GM23338 (cell line): Measurements from ENCODE around the gene PRR13. TPM values are rescaled to one million over a fixed set of nuclear protein-coding genes. Genes with fewer than 3 reads are reported as not detected.
A peak's percentile ranks its signal among the peaks of the same experiment; 100 is the strongest.

Experiments used
- ATAC-seq: fragments of 200-7000 bp; cut with Tn5 transposase; 3 replicates; pipeline ENCODE4 v1.9.1; 2020
- DNase-seq: peaks from one replicate; pipeline ENCODE4 v3.0.0-alpha.2; 2015; ENCODE audit warnings: low spot score
- H2AFZ ChIP-seq: fragments of 200-600 bp; sonication (generic); 2 replicates; pipeline ENCODE4 v1.8.0; 2016; ENCODE audit warnings: antibody characterized with exemption, mild to moderate bottlenecking, moderate library complexity
- H3F3A ChIP-seq: fragments of 200-600 bp; sonication (generic); replicated peaks from 2 replicates; pipeline ENCODE4 v1.8.0; 2017; ENCODE audit warnings: antibody characterized with exemption, mixed run types, low read depth
- H3K27ac ChIP-seq: fragments of 200-600 bp; sonication (generic); 2 replicates; pipeline ENCODE4 v1.6.1; 2016; ENCODE audit warnings: low read depth
- H3K27me3 ChIP-seq: fragments of 200-600 bp; sonication (generic); 2 replicates; pipeline ENCODE4 v1.8.0; 2016; ENCODE audit warnings: mild to moderate bottlenecking, mixed run types, moderate library complexity; ENCODE audit not compliant: insufficient read depth
- H3K36me3 ChIP-seq: fragments of 200-600 bp; sonication (generic); 2 replicates; pipeline ENCODE4 v1.8.0; 2016; ENCODE audit warnings: mild to moderate bottlenecking; ENCODE audit not compliant: insufficient read depth
- H3K4me1 ChIP-seq: fragments of 200-600 bp; sonication (generic); 2 replicates; pipeline ENCODE4 v1.8.0; 2016; ENCODE audit warnings: mild to moderate bottlenecking, moderate library complexity; ENCODE audit not compliant: insufficient read depth
- H3K4me2 ChIP-seq: fragments of 200-600 bp; sonication (generic); 2 replicates; pipeline ENCODE4 v1.7.1; 2017; ENCODE audit warnings: mixed run types
- H3K4me3 ChIP-seq: fragments of 200-600 bp; sonication (generic); 2 replicates; pipeline ENCODE4 v1.6.1; 2016; ENCODE audit warnings: mixed run types
- H3K79me2 ChIP-seq: fragments of 200-600 bp; sonication (generic); replicated peaks from 2 replicates; pipeline ENCODE4 v1.8.0; 2017; ENCODE audit warnings: mild to moderate bottlenecking; ENCODE audit not compliant: insufficient read depth
- H3K9me2 ChIP-seq: fragments of 200-600 bp; sonication (generic); 2 replicates; pipeline ENCODE4 v1.8.0; 2017; ENCODE audit not compliant: insufficient read depth
- H4K20me1 ChIP-seq: fragments of 200-600 bp; sonication (generic); replicated peaks from 2 replicates; pipeline ENCODE4 v1.8.0; 2017; ENCODE audit warnings: mild to moderate bottlenecking; ENCODE audit not compliant: insufficient read depth
- H3K27ac Mint-ChIP-seq: 2 replicates; pipeline ENCODE4 v1.8.0; 2020; ENCODE audit warnings: inconsistent platforms, mild to moderate bottlenecking, moderate library complexity, mixed read lengths
- H3K27me3 Mint-ChIP-seq: 3 replicates; pipeline ENCODE4 v1.8.0; 2022; ENCODE audit warnings: low read depth, mild to moderate bottlenecking, moderate library complexity, mixed read lengths, inconsistent platforms; ENCODE audit not compliant: insufficient read depth, poor library complexity
- H3K36me3 Mint-ChIP-seq: 3 replicates; pipeline ENCODE4 v1.8.0; 2021; ENCODE audit warnings: low read depth, mild to moderate bottlenecking, inconsistent platforms, moderate library complexity, mixed read lengths
- H3K4me1 Mint-ChIP-seq: 3 replicates; pipeline ENCODE4 v1.8.0; 2020; ENCODE audit warnings: mild to moderate bottlenecking, inconsistent platforms, mixed read lengths
- H3K4me3 Mint-ChIP-seq: 3 replicates; pipeline ENCODE4 v1.8.0; 2021; ENCODE audit warnings: moderate library complexity, mild to moderate bottlenecking, inconsistent platforms, mixed read lengths
- H3K9me3 Mint-ChIP-seq: 3 replicates; pipeline ENCODE4 v1.8.0; 2020; ENCODE audit warnings: moderate library complexity, mild to moderate bottlenecking, inconsistent platforms, mixed read lengths
- CREB1 ChIP-seq: fragments of 250-450 bp; sonication (Bioruptor Pico); IDR thresholded peaks from 2 replicates; pipeline ENCODE4 v1.5.0; 2020; ENCODE audit warnings: low read depth, mild to moderate bottlenecking, moderate library complexity
- ETS1 ChIP-seq: IDR thresholded peaks from 2 replicates; pipeline ENCODE4 v1.6.1; 2016; ENCODE audit warnings: antibody characterized with exemption
- EZH2 ChIP-seq: fragments of 200-600 bp; sonication (generic); IDR thresholded peaks from one replicate; pipeline ENCODE4 v1.8.0; 2017; ENCODE audit warnings: antibody characterized with exemption, mild to moderate bottlenecking, low read depth; ENCODE audit not compliant: unreplicated experiment
- EZH2phosphoT487 ChIP-seq: fragments of 200-600 bp; sonication (generic); IDR thresholded peaks from one replicate; pipeline ENCODE4 v1.8.1; 2018; ENCODE audit warnings: antibody characterized with exemption; ENCODE audit not compliant: unreplicated experiment
- JUNB ChIP-seq: IDR thresholded peaks from one replicate; pipeline ENCODE4 v1.6.1; 2016; ENCODE audit warnings: antibody characterized with exemption; ENCODE audit not compliant: unreplicated experiment
- NANOG ChIP-seq: IDR thresholded peaks from 2 replicates; pipeline ENCODE4 v1.6.1; 2016; ENCODE audit warnings: antibody characterized with exemption, borderline replicate concordance
- POLR2AphosphoS5 ChIP-seq: IDR thresholded peaks from 2 replicates; pipeline ENCODE4 v1.6.1; 2016; ENCODE audit warnings: antibody characterized with exemption, low read depth
- REST ChIP-seq: IDR thresholded peaks from one replicate; pipeline ENCODE4 v1.6.1; 2018; ENCODE audit warnings: antibody characterized with exemption; ENCODE audit not compliant: unreplicated experiment
- STAT1 ChIP-seq: IDR thresholded peaks from one replicate; pipeline ENCODE4 v1.6.1; 2016; ENCODE audit warnings: antibody characterized with exemption; ENCODE audit not compliant: unreplicated experiment
- ZNF114 ChIP-seq: fragments of 250-450 bp; sonication (Bioruptor Pico); IDR thresholded peaks from 2 replicates; pipeline ENCODE4 v1.5.0; 2020; ENCODE audit warnings: mild to moderate bottlenecking, moderate library complexity
- ZNF331 ChIP-seq: fragments of 250-450 bp; sonication (Bioruptor Pico); IDR thresholded peaks from 2 replicates; pipeline ENCODE4 v1.5.0; 2020; ENCODE audit warnings: low read depth, mild to moderate bottlenecking, moderate library complexity
- polyA plus RNA-seq: library from polyadenylated mRNA; unstranded; fragments of >200 nt; fragmentation: Nextera tagmentation; extraction: Ambion mirVana; gene quantifications from 2 replicates; pipeline ENCODE4 v1.2.1, GENCODE V29; 2016
- total RNA-seq: library from RNA; depleted of rRNA; stranded (reverse); fragments of >200 nt; shearing (Covaris generic); gene quantifications from 2 replicates; pipeline ENCODE4 v1.2.3, GENCODE V29; 2014
- TF ChIP-seq, protein P1 (sequence below), 2 experiments: fragments of 200-600 bp in 1 of 2; sonication (generic) in 1 of 2; conservative IDR thresholded peaks; 2 replicates each; pipeline versions ENCODE4 v1.5.1 to v1.6.1; 2016 to 2017; ENCODE audit warnings: antibody characterized with exemption in 2 of 2, low read depth in 2 of 2, mild to moderate bottlenecking in 2 of 2, moderate library complexity in 1 of 2
- TF ChIP-seq, protein P2 (sequence below): fragments of 250-450 bp; sonication (Bioruptor Pico); IDR thresholded peaks from 2 replicates; pipeline ENCODE4 v1.5.0; 2020; ENCODE audit warnings: mild to moderate bottlenecking, moderate library complexity

PRR13 gene
- total and polyA plus RNA-seq, 2 experiments from 2014 or later, result 70.5 to 303 TPM

DNA sequence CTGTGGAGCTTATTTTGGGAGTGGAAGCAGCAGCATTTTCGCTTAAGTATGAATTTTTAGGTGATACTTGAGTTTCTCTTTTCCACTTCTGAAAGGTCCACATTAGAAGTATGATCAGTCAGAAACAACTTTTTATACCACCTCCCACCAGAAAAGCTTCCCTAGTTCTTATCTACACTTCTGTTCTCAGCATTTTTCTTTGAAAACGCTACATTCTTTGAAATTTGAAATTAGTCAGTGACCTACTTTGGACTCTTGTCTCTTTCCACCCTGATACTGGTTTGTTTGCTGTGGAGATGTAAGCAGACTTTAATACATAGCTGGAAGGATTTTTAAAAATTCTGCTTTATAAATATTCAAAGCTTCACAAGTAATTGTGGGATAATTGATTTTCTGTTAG is 32.5 kb downstream of the PRR13 start:
- Mint-ChIP-seq H3K4me3 (no peak overlapping the region), H3K9me3 (no peaks in the 10 kb centered on the region), H3K27ac (no peak overlapping the region), H3K36me3 (peaks cover 100% of the 10 kb centered on the region), H3K27me3 (peaks cover 4% of the 10 kb centered on the region), H3K4me1 (peaks cover 46% of the 10 kb centered on the region)
- Histone ChIP-seq H3K36me3 (peaks cover 85% of the 10 kb centered on the region), H2AFZ (no peak overlapping the region), H3K79me2 (peaks cover 54% of the 10 kb centered on the region), H3K4me3 (no peak overlapping the region), H3K9me2 (no peaks in the 10 kb centered on the region), H3K27ac (peak overlapping the region; percentile 9), H3K4me2 (no peak overlapping the region), H3K27me3 (no peaks in the 10 kb centered on the region), H4K20me1 (peaks cover 64% of the 10 kb centered on the region), H3K4me1 (peaks cover 26% of the 10 kb centered on the region), H3F3A (peaks cover 43% of the 10 kb centered on the region)
- TF ChIP-seq, protein P1, sequence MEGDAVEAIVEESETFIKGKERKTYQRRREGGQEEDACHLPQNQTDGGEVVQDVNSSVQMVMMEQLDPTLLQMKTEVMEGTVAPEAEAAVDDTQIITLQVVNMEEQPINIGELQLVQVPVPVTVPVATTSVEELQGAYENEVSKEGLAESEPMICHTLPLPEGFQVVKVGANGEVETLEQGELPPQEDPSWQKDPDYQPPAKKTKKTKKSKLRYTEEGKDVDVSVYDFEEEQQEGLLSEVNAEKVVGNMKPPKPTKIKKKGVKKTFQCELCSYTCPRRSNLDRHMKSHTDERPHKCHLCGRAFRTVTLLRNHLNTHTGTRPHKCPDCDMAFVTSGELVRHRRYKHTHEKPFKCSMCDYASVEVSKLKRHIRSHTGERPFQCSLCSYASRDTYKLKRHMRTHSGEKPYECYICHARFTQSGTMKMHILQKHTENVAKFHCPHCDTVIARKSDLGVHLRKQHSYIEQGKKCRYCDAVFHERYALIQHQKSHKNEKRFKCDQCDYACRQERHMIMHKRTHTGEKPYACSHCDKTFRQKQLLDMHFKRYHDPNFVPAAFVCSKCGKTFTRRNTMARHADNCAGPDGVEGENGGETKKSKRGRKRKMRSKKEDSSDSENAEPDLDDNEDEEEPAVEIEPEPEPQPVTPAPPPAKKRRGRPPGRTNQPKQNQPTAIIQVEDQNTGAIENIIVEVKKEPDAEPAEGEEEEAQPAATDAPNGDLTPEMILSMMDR (conservative IDR thresholded peaks at IDR 0.05; ENCODE audit: low read depth in 2 of 2), result no peak
- TF ChIP-seq REST, result no peak
- no peak for TF ChIP-seq ETS1
- TF ChIP-seq, protein P2, sequence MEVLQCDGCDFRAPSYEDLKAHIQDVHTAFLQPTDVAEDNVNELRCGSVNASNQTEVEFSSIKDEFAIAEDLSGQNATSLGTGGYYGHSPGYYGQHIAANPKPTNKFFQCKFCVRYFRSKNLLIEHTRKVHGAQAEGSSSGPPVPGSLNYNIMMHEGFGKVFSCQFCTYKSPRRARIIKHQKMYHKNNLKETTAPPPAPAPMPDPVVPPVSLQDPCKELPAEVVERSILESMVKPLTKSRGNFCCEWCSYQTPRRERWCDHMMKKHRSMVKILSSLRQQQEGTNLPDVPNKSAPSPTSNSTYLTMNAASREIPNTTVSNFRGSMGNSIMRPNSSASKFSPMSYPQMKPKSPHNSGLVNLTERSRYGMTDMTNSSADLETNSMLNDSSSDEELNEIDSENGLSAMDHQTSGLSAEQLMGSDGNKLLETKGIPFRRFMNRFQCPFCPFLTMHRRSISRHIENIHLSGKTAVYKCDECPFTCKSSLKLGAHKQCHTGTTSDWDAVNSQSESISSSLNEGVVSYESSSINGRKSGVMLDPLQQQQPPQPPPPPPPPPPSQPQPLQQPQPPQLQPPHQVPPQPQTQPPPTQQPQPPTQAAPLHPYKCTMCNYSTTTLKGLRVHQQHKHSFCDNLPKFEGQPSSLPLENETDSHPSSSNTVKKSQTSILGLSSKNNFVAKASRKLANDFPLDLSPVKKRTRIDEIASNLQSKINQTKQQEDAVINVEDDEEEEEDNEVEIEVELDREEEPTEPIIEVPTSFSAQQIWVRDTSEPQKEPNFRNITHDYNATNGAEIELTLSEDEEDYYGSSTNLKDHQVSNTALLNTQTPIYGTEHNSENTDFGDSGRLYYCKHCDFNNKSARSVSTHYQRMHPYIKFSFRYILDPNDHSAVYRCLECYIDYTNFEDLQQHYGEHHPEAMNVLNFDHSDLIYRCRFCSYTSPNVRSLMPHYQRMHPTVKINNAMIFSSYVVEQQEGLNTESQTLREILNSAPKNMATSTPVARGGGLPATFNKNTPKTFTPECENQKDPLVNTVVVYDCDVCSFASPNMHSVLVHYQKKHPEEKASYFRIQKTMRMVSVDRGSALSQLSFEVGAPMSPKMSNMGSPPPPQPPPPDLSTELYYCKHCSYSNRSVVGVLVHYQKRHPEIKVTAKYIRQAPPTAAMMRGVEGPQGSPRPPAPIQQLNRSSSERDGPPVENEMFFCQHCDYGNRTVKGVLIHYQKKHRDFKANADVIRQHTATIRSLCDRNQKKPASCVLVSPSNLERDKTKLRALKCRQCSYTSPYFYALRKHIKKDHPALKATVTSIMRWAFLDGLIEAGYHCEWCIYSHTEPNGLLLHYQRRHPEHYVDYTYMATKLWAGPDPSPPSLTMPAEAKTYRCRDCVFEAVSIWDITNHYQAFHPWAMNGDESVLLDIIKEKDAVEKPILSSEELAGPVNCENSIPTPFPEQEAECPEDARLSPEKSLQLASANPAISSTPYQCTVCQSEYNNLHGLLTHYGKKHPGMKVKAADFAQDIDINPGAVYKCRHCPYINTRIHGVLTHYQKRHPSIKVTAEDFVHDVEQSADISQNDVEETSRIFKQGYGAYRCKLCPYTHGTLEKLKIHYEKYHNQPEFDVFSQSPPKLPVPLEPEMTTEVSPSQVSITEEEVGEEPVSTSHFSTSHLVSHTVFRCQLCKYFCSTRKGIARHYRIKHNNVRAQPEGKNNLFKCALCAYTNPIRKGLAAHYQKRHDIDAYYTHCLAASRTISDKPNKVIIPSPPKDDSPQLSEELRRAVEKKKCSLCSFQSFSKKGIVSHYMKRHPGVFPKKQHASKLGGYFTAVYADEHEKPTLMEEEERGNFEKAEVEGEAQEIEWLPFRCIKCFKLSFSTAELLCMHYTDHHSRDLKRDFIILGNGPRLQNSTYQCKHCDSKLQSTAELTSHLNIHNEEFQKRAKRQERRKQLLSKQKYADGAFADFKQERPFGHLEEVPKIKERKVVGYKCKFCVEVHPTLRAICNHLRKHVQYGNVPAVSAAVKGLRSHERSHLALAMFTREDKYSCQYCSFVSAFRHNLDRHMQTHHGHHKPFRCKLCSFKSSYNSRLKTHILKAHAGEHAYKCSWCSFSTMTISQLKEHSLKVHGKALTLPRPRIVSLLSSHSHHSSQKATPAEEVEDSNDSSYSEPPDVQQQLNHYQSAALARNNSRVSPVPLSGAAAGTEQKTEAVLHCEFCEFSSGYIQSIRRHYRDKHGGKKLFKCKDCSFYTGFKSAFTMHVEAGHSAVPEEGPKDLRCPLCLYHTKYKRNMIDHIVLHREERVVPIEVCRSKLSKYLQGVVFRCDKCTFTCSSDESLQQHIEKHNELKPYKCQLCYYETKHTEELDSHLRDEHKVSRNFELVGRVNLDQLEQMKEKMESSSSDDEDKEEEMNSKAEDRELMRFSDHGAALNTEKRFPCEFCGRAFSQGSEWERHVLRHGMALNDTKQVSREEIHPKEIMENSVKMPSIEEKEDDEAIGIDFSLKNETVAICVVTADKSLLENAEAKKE (CRISPR knock-in tag), result no peak
- no peak for TF ChIP-seq EZH2
- TF ChIP-seq POLR2AphosphoS5, result no peak
- TF ChIP-seq ZNF114 (CRISPR knock-in tag), result no peak
- no peak for TF ChIP-seq CREB1 (CRISPR knock-in tag)
- TF ChIP-seq STAT1, result no peak
- no peak for TF ChIP-seq JUNB
- no peak for TF ChIP-seq ZNF331 (CRISPR knock-in tag)
- no peak for TF ChIP-seq NANOG
- no peak for TF ChIP-seq EZH2phosphoT487
- ATAC-seq (no peak), DNase-seq (no peak)
